ENCODE measurements around the gene RDH16.

GRCh38 chr12:56991319-56992246 lies 34.2 kb upstream of the RDH16 start:
- TF ChIP-seq JUN (IDR thresholded peaks at IDR 0.05) (no peak), RARB (CRISPR knock-in tag; IDR thresholded peaks at IDR 0.05) (no peak), HDAC2 (IDR thresholded peaks at IDR 0.05) (no peak), CTCF (IDR thresholded peaks at IDR 0.05) (no peak), ESRRA (IDR thresholded peaks at IDR 0.05; ENCODE audit: borderline replicate concordance, low read length) (no peak), PHF8 (IDR thresholded peaks at IDR 0.05; ENCODE audit: borderline replicate concordance, low read depth) (no peak), EHMT2 (IDR thresholded peaks at IDR 0.05; ENCODE audit: low read depth) (no peak), USF2 (IDR thresholded peaks at IDR 0.05) (no peak), REST (IDR thresholded peaks at IDR 0.05) (no peak)

All from A549 (cell line).